ENCODE measurements around the gene EIF4G3.

GRCh38 chr1:20854529-20854928 lies 322.2 kb downstream of the EIF4G3 start:
- TF ChIP-seq, protein P1, sequence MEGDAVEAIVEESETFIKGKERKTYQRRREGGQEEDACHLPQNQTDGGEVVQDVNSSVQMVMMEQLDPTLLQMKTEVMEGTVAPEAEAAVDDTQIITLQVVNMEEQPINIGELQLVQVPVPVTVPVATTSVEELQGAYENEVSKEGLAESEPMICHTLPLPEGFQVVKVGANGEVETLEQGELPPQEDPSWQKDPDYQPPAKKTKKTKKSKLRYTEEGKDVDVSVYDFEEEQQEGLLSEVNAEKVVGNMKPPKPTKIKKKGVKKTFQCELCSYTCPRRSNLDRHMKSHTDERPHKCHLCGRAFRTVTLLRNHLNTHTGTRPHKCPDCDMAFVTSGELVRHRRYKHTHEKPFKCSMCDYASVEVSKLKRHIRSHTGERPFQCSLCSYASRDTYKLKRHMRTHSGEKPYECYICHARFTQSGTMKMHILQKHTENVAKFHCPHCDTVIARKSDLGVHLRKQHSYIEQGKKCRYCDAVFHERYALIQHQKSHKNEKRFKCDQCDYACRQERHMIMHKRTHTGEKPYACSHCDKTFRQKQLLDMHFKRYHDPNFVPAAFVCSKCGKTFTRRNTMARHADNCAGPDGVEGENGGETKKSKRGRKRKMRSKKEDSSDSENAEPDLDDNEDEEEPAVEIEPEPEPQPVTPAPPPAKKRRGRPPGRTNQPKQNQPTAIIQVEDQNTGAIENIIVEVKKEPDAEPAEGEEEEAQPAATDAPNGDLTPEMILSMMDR (IDR thresholded peaks at IDR 0.05): no peak
- no peak for TF ChIP-seq POLR2A (IDR thresholded peaks at IDR 0.05)
